Stimulated activated CD4-positive, alpha-beta T cell treated with anti-CD3 and anti-CD28 coated beads, Interleukin-4, amount 100 ng/mL, for 48 hours (primary cell): ENCODE results near the gene RHBG.

Experiments
- DNase-seq, 2 donors: peaks; one replicate each; pipeline ENCODE4 v3.0.0-alpha.2; 2020; ENCODE audit warnings: low read depth in 2 of 2

The RHBG gene

GRCh38 chr1:156386134-156386901 lies 17.3 kb downstream of the RHBG start:
- DNase-seq = no peak

GRCh38 chr1:156386949-156387869 lies 18.2 kb downstream of the RHBG start:
- DNase-seq = no peak

DNA sequence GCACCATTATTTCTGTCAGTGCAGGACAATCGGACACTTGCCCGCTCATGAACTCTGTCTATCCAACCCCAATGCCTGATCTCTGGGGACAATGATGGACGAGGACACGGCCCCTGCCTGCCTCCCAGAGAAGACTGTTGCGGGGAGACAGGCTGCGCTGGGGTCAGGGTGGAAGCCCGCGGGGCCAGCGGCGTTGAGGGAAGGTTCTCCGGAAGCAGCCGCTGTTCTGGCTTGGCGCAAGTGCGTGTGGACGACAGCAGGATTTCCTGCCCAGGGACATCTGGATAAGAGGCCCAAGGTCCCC lies 18.8 kb downstream of the RHBG start:
- DNase-seq = no peak

DNA sequence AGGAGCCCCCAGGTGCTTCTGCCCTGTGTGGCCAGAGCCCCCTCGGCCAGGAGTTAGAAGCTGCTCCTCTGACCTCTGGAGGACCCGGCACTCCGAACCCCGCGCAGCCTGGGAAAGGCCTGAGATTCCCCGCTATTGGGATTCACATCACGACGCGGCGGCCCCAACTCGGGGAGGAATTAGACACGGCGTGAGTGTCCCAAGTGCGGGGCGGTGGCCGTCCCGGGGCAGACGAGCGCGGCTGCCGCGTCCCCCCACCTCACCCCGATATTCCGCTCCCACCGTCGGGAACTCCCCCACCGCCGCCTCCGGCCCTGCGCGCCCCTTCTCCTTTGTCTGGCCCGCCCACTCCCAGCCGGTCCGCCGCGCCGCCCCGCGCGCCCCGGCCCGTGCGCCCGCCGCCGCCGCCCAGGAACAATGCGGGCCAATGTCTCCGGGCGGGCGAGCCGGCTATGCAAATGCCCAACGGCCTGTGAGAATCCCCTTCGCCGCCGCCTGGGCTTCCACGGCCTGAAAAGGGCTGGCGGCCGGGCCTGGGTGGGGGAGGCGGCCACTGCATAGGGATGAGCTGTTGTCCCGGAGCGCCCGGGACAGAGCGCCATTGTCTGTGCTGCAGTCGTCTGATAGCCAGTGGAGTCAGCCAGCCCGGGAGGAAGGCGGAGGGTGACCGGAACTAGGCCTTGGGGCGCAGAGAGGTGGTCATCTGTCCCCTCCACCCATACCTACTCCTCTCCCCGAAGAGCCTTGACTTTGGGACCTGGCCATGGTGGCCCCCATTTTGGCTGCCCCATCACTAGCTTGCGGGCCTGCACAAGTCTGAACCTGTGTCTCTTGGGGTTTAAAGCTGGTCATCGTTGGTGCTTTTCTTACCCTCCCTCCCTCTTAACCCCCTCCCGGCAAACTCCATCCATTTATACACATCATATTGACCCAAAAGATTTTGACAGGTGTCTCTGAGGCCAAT lies 19.4 kb downstream of the RHBG start:
- DNase-seq = no peak

DNA sequence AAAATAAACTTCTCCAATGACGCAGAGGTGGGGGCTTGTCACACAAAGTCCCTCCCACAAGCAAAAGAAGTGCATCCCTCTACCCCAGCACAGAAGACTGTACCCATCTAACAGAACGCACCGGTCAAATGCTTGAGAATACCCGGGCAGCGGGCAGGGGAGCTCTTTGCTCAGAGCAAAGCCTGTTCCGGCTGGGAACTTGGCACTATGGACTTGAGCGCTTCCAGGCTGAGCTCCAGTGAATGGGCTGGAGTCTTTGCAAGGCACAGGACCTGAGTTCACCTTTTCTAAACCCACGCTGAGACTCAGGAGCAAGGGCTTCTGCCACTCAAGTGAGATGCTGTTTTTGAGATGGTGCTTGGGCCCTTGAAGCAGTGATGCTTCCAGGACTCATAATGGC lies 20.3 kb downstream of the RHBG start:
- no peak for DNase-seq

DNA sequence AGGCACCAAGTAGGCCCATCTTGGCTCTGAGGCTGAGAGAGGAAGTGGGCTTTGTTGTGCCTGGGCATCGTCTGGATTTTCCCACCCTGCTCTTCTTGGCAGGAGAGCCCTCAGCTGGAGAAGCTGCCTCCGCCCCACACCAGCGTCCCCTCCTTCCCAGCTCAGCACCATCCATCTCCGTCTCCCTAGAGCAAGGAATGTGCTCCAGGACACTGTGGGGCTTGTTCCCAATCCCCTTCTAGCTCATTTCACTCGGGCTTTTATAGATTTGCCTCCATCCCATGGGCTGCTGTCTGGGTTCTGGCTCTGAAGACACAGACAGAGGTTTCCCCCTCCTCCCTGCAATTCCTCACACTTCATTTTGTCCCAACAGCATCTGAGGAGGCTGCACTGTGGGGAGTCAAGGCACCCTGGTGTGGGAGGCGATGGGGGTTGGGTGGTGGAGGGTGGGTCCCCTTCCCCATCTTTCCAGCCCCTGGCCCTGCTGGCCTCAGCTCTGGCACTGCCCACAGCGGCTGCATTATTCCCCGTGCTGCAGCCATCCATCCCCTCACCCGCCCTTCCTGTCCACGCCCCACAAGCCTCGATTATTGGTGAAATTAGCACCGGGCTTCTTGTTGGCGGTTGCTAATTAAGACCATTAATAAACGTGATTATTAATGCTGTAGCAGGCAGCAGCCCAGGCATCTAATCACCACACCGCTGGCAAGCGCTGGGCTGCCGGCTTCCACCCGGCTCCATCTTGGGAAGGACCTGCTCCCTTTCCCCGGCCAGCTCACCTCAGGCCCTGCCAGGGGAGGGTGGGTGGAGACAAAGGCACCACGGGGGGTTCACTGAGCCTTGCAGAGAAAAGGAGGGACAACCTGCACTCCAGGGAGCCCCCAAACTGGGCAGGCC lies 21.7 kb downstream of the RHBG start:
- DNase-seq = no peak

DNA sequence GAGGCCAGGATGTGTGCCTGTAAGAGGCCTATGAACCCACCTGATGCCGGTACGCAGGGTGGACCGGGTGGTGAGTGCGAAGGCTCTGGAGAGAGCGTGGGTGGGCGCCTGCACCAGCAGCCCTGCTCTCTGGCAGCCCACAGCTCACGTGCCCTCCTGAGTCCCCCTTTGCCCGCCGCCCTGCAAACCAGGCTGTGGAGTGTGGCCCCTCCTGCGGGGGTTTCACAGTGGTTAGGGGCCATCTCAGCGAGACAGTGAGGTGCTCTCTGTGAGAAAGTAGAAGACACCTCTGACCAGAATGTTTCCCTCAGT lies 22.3 kb downstream of the RHBG start:
- no peak for DNase-seq

DNA sequence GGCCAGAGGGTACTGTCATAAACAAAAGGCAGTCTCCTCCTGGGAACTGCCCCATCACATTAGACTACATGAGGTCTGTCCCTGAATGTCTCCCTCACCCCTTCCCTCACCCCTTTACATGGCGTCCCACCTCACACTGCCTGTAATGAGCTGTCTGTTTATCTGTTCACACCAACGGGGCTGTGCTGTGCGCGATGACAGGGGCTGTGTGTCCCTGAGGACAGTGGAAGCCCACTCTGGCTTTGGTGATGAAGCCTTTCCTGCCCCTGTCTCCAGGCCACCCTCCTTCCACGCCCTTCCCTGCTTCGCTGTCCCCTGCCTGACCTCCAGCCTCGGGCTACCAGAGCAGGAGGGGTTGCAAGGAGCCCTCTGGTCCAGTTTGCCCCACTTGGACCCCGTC lies 22.7 kb downstream of the RHBG start:
- DNase-seq = no peak

GRCh38 chr1:156392452-156392853 lies 23.4 kb downstream of the RHBG start:
- no peak for DNase-seq

- DNase-seq = no peak
Observed at GRCh38 chr1:156393095-156393494, 24.1 kb downstream of the RHBG start.

DNA sequence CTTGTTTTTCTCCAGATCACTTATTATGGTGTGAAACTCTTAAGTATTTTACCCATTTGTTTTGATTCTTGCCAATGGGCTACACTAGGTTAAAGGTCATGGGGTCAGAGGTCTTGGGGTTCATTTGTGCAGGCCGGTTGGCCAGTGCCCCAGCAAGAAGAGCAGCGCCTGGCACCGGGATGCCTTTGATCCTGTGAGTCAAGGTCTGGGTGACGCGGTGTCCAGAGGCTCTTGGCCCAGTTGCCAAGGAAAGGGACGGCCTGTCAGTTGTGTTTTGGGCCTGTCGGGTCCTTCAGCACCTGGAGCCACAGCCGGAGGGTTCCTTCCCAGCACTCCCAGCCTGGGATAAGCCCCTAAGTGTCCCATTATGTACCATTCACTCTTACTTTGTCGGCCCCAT lies 25.1 kb downstream of the RHBG start:
- no peak for DNase-seq

- no peak for DNase-seq
Observed at GRCh38 chr1:156394835-156395461, 25.9 kb downstream of the RHBG start.

DNA sequence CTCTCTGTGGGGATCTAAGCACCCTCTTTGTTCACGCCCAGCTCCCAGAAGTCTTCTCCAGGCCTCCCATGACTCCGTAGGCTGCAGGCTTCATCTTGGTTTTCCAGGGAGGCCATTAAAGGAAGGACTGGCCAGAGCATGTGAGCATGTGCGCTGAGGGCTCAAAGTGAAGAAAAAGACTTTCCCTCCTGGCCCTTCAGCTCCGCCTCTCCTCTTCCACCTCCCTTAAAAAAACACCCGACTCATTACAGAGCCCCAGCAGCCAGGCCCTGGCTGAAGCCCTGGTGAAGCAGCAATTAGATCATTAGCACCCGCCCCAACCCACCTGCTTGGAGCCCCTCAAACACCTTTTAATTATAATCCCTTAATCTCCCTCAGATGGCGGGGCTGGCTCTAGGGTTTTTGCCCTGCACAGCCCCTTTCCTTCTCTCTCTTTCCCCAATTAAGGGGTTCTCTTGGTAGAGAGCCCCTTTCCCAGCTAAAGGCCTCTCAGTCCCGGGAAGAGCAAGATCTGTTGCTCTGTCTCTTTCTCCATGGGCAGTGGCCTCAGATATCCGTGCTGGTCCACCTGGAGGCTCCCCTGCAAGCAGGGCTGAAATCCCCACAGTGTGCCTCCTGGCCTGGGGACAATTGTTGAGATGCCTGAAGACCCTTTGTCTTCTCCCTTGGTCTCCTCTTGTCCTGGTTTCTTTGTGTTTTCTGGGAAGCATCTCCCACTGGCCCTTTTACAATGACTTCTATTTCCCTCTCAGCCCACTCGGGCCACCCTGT lies 30.5 kb downstream of the RHBG start:
- no peak for DNase-seq

DNA sequence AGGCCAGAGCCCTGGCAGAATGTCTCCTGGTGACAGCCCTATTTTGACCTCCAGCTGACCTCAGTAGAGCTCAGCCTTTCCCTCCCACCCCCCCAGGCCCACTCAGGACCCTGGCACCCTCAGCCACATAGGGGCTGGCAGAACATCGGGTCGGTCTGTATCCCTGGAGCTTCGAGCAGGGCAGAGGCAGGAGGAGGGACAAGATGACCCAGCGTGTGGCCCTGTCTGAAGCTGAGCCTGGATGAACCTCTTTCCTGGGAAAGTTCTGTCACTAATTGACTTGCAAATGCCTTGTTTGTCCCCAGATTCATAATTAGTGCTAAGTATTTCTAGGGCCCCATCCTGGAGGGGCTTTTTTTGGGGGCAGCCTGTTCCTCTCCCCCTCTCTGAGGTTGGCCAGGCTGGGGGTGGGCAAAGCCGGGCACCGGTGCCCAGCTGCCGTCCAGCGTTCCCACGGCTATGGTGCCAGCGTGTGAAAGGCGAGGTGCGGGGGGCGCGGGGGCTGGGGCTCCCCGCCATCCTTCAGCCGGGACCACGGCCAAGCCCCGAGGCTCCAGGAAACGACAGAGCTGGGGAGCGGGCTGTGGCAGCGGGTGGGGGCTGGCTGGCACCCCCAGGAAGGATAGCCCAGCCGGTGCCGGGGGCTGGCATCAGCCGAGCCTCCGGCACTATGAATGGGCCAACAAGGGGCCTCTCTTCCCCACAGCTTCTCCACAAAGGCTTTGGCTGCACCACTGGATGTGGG lies 31.4 kb downstream of the RHBG start:
- DNase-seq = no peak

DNA sequence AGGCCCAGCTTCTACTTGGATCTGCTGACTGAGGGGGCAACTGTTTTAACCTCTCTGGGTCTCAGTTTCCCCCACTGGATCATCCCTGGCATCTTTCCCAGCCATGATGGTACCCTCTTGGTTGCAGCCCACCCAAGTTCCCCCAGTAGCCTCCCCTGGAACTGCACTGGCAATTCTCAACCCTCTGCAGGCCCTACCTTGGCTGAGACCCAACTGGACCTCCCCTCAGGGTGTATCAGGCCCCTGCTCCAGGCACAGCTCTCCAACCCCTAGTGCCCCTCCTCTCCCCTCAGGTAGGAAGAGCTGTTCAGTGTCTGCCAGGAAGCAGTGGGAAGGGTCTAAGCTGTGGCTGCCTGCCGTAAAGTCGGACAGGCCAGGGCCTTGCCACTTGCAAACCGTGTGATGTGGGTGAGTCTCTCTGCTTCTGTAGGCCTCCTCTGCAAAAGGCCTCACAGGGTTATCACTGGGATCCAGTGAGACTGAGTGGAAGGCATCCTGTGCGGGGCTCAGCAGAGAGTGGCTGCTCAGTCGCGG lies 32.1 kb downstream of the RHBG start:
- no peak for DNase-seq

DNA sequence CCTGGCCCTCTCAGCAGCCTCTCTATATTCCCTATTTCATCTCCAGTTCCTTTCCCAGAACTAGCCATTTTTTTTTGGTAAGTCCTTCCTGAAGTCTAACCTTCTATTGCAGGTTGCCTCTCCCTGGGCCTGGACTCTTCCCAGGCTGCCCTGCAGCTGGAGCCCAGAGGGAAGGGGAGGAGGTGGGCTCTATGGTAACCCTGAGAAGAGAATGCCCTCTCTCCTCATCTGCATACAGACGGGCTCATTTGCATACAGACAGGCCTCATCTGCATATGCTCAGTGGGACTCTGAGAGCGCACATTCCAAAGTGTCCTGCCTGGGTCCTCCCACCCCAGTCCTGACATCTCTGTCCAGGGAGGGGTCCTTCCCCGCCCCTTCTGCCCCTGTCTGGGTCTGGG lies 32.7 kb downstream of the RHBG start:
- DNase-seq = no peak

GRCh38 chr1:156402331-156403020 lies 33.5 kb downstream of the RHBG start:
- DNase-seq = no peak

DNA sequence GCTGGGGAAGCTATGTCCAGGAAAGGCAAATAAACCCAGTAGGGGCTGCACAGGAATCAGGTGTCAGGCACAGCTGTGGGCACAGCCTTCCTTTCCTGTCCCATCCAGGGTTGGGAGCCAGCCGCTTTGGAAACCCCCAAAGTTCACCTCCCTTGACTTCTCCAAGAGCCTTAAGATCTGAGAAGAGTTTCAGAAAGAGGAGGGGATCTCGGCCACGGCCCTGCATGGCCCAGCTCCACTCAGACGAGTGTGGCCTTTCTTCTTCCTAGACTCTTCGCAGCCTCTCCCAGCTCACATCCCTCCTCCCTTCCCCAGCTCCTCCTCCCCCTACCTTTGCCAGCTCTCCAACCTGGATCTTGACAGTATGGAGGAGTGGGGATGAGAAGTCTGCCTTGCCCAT lies 36.7 kb downstream of the RHBG start:
- DNase-seq = no peak
